Left ventricle myocardium superior (tissue), 1 donor: ENCODE data around the gene SMARCD2. TPM values are rescaled to one million over a fixed set of nuclear protein-coding genes. Genes with fewer than 3 reads are reported as not detected.

Source experiments
- ATAC-seq: fragments of 200-7000 bp; cut with Tn5 transposase; one replicate; pipeline ENCODE4 v1.9.1; 2020; ENCODE audit warnings: mild to moderate bottlenecking, moderate library complexity
- DNase-seq: peaks from one replicate; pipeline ENCODE4 v3.0.0-alpha.2; 2020
- intact Hi-C: fragments of 100-400 bp; cut with micrococcal nuclease; formaldehyde crosslinking; loops from one replicate; pipeline ENCODE4 v1.11.0; 2022
- total RNA-seq: library from RNA; stranded (reverse); fragmentation: NEBNext Ultra II Directional; extraction: Animal tissue kit (Norgen Biotek cat#: 25700); gene quantifications from one replicate; pipeline ENCODE4 v1.2.1, GENCODE V29; 2021
- donor health status: DM: no; HTN: yes; CAD: no; lungs with severe emphysema.

Gene SMARCD2
- total RNA-seq, 1 donor from 2014 or later: 28.4 TPM

DNA sequence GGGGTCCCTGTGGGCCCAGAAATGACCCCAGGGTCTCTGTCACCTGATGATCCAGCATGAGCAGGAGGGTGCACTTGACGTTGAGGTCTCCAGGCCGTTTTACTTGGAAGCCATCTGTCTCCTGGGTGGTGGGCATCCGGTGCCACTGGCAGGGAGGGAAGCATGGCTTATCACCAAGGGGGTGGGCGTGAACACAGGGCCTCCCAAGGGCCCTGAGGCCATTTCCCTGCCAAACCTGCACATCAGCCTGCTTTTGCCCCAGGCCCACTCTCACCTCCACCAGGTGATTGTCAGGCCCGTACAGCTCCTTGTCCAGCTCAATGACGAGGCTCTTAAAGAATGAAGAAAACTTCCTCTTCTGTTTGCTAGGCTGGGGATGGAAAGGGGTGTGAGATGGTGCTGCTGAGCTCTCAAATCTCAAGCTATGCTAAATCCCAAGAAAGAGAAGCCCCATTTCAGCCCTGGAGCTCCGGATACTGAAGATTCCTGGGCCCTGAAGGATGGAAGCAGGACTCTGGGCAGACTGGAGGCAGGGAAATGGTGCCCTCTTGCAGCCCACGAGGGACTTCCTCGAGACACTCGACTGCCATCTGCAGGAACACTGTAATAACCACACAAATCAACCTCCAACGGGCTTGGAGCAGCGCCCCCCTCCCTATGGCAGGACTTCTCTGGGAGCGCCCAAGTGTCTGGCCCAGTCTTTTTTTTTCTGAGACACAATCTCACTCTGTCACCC is 7.9 kb downstream of the SMARCD2 start:
- no peak for ATAC-seq
- DNase-seq: no peak
- intact Hi-C loops: no loop called here

DNA sequence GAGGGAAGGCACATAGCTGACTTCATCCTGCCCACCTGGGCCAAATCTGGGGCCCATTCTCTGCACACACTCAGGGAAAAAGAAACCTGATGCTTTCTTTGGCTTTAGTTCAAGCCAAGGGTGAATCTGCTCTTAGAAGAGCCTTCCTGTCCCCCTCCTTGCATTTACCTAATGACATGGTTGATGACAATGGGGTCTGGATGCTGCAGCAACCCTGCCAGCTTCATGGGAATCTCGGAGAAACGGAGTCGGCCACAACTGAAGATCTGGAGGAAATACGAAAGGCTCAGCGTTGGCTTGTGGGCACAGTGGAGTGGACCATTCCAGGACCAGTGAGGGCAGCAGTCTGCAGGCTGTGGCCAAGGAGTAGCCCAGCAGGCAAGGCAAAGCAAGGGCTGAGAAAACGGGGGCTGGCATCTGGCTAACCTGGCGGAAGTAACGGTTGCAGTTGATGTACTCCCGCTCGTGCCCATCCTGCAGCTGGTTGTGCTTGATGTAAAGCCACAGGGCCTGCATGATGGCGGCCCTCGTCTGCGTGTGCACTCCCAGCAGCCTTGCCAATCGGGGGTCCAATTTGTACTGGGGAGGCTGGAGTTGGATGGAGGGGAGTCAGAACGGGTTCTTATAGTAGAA is 8.6 kb downstream of the SMARCD2 start:
- intact Hi-C loops: no loop called here
- ATAC-seq: no peak
- no peak for DNase-seq

DNA sequence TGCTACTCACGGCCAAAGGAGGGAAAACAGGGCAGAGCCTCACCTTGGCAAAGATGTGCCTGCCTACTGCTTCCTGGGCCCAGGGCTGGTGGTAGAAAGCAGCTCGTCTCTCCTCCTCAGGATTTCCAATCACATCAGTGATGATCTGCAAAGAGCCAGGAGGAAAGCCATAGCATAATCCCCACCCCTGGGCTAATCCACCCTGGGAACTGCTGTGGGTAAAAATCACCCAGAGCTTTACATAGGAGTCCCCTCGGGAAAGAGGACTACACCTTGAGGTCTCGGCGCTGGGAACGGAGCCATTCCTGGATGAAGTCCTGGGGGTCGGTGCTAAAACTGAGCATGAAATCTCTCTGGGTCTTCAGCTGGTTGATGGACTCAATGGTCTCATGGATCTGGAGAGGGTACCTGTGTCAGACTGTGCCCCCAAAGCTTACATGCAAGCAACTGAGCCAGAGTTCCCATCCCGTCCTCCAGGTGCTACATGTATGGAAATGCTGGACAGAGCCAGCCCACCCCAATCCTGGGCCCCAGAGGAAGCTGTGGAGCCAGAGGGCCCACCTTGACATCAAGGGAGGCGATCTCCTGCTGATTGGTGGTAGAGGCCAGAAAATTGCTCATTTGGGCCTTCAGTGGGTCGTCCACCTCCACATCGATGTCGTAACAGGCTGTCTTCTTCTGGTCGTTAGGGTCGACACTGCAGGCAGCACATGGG is 9.3 kb downstream of the SMARCD2 start:
- ATAC-seq (no peak), DNase-seq (no peak)
- intact Hi-C loops: no loop called here

DNA sequence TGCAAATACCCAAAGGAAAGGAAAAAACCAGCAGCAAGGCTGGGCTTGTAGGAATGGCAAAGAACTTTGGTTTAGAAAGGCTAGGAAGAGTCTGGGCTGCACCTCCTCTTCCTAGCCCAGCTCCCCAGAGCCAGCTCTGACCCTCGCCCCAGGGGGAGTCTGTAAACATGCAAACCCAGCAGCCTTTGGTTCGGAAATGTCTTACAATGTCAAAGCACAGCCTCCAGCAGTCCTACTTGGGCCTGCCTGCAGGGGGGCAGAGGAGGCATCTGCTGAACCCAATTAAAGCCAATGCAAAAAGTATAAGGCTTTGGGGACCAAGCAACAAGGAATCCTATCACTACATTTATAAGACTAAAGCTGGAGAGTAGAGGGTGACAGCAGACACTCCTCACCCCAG is 10.0 kb downstream of the SMARCD2 start:
- ATAC-seq: no peak
- no peak for DNase-seq
- intact Hi-C loops: no loop called here

DNA sequence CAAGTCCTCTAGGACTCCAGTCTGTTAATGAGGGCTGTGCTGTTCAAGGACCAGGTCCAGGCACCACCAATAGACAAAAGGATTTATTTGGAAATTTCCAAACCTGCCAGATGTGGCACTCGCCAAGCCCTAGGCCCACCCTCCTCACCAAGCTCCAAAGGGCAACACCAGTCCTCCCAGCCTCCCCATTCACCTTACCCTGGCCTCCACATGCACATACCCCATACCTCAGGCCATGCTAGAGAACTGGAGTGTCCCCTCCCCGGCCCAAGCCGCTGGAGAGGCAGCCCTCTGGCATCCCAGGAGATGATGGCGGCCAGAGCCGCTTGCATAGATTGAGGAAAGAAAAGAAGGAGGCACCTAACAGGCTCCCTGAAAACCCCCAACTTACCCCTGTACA is 10.5 kb downstream of the SMARCD2 start:
- ATAC-seq (no peak), DNase-seq (no peak)
- intact Hi-C loops: no loop called here

DNA sequence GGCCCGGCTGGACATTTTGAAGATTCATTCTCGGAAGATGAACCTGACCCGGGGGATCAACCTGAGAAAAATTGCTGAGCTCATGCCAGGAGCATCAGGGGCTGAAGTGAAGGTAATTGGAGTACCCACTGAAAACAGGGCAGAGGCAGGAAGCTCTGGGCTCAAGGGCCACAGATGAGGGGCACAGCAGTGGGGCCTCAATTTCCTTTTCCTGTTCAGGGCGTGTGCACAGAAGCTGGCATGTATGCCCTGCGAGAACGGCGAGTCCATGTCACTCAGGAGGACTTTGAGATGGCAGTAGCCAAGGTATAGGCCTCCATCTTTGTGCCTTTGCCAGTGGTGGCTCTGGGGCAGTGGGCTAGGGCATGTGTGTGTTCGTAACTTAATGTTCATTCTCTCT is 11.0 kb downstream of the SMARCD2 start:
- no peak for ATAC-seq
- intact Hi-C loops: no loop called here
- no peak for DNase-seq

DNA sequence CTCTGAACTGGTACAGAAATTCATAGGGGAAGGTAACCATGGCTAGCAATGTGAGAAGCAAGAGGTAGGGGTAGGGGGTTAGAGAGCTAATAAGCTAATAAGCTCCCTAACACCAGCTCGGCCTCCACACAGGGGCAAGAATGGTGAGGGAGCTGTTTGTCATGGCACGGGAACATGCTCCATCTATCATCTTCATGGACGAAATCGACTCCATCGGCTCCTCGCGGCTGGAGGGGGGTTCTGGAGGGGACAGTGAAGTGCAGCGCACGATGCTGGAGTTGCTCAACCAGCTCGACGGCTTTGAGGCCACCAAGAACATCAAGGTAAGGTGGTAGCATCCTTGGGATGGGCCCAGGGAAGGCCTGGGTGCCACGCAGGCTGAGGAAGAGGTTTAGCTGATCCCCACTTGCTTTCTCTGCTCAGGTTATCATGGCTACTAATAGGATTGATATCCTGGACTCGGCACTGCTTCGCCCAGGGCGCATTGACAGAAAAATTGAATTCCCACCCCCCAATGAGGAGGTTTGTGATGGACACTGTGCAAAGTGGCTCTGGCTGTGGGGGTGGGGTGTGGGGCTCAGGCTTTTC is 11.5 kb downstream of the SMARCD2 start:
- no peak for ATAC-seq
- no peak for DNase-seq
- intact Hi-C loops: no loop called here

DNA sequence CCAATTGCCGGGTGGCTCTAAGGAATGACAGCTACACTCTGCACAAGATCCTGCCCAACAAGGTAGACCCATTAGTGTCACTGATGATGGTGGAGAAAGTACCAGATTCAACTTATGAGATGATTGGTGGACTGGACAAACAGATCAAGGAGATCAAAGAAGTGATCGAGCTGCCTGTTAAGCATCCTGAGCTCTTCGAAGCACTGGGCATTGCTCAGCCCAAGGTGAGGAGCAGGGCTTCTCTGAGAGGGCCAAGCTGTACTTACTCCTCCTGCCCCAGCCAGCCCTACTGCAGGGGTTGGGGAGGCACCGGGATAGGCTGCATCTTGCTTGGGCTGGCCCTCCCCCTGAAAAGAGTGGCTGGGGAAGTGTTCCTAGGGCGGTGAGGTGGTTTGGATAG is 12.2 kb downstream of the SMARCD2 start:
- DNase-seq (no peak), ATAC-seq (no peak)
- intact Hi-C loops: no loop called here

DNA sequence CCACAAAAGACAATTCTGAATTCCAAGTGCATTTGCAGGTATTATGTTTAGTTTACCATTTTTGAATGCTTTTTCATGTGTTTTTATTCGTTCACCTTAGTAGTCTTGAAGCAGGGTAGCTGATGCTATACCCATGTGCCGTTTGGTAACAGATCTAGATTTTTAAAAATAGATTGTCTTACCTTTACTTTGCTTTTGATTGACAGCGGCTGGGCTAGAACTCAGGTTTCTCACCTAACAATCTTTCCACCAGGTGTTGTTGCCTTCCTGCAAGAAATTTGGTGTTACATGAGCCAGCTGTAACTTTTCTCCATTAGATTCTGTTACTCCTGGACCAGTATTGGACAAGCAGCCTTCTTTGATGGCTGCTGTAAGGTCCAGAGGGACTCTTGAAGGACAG is 13.5 kb downstream of the SMARCD2 start:
- DNase-seq: no peak
- intact Hi-C loops: no loop called here
- no peak for ATAC-seq

DNA sequence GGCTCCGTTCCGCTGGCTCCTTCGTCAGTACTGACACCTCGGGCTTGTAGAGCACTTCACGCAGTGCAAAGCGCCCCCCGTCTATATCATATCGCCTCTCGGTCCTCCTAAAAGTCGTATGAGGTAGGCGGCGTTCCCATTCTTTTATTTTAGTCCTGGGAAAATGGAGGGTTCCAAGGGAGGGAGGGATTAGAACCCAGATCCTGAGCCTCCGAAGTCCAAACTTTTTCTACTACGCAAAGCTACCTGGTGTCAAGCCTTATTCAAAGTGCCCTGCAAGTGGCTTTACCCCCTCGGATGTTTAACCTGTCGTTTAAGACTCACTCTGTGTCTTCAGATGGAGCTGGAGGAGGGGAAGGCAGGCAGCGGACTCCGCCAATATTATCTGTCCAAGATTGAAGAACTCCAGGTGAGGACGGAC is 14.7 kb downstream of the SMARCD2 start:
- intact Hi-C loops: no loop called here
- ATAC-seq: no peak
- no peak for DNase-seq

DNA sequence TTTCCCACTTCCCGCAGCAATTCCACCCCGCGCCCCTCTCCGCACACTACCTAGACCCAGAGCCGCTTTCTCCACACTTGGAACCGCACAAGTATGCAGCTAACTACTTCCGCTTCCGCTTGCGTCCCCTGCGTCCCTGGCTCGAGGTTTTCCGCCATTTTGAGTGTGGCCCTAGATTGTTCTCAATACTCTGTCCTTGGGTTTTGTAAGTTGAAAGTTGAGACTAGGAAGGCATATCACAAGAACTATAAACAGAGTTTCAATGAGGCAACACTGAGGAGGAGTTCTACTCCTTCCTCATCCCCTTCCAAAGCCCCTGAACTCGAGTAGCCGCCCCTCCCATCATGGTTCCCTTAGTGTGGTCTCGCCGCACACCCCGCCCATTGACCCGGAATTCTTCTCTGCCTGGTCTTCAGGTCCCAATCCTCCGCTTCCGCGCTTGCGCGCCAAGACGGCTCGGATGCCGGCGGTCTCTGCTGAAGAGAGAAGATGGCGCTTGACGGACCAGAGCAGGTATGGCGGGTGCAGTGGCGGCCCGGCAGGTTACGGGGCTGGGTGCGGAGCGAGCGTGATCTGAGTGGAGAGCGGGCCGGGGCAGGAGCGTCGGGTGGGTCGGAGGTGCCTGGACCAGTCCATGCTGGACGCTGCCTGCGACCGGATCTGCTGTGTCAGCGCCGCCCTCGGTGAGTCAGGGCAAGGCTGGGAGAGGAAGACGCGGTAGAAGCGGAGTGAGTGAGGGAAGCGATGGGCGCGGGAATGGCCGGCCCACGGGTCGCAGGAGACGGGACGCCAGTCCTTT is 15.3 kb downstream of the SMARCD2 start, which contains the start of the genes FTSJ3 and PSMC5:
Gene FTSJ3 (minus strand): TSS at position 662 of the 799 bp plus-strand sequence. CDS start 761 bp downstream, outside the sequence.
Gene PSMC5 (plus strand): TSS at position 430 of the 799 bp plus-strand sequence. CDS start 60 bp downstream, at position 490.
- DNase-seq (peak; percentile 96), ATAC-seq (peak; percentile 95)
- intact Hi-C loops: no loop called here

DNA sequence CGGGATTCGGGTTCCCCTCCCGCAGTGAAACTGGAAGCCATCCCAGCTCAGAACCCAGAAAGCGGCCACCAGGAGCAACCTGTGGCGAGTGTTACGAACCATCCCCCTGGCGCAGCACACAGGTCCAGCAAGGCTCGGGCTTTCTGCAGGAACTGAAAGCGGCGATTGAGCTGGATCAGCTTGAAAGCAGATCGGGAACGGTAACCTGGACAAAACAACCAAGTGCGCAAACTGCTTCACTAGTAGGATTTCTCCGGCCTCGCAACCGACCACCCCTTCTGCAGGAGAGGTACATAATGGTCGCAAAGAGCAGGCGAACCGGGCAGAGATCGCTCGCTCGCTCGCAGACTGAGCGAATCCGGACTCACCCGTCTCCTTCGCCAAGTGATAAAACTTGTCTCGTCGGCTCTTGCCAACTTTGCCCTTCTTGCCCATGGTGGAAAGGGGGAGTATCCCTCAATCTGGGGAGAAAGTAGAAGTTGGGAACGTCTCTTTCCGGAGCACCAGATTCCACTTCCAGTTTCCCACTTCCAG is 15.9 kb downstream of the SMARCD2 start:
- intact Hi-C loops: no loop called here
- peak; percentile 3 for ATAC-seq
- no peak for DNase-seq

DNA sequence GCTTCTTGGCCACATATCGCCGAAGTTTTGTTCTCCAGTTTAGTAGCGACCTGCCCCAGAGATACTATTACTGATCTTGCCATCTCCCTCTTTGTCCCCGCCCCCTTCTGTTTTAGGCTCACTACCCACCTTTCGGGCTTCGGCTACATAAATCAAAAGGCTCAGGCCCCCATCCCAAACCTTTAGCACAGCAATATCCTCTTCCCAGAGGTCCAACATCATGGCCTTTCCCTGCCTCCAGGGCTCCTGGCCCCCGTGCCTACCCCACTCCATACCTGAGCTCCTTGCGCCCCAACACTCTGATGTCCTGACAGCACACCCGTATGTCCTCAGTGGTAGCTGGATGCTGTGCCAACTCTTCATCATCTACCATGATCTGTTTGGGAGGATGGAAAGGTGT is 18.1 kb downstream of the SMARCD2 start:
- no peak for DNase-seq
- intact Hi-C loops: no loop called here
- ATAC-seq: no peak

DNA sequence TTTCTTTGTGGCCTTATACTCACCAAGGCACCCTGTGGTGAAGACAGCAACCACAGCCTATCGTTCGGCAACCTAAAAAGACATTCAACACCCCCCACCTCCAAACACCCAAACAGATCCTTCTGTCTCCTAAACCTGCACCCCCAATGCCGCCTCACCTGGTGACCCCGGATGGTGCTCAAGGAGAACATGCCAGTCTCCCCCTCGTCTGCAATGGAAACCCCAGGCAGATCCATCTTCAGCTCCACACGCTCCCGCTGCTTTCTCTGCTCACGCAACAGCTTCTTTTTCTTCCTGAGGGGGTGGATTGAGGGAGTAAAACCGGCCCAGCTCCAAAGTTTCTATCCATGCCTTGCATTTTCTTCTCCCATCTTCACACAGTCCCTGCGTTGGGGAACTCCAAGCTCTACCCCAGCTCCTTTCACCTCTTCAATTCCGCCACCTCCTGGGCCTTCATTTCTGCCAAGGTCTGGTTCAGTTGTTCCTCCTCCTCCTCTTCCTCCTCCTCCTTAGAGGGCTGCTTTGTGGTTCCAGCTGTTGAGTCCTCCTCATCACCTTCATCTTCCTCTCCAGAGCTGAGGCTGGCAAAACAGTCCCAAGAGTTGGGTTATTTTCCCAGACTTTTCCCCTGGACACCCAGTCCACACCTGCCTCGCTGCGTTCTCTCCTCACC is 18.7 kb downstream of the SMARCD2 start:
- no peak for DNase-seq
- ATAC-seq: no peak
- intact Hi-C loops: no loop called here

DNA sequence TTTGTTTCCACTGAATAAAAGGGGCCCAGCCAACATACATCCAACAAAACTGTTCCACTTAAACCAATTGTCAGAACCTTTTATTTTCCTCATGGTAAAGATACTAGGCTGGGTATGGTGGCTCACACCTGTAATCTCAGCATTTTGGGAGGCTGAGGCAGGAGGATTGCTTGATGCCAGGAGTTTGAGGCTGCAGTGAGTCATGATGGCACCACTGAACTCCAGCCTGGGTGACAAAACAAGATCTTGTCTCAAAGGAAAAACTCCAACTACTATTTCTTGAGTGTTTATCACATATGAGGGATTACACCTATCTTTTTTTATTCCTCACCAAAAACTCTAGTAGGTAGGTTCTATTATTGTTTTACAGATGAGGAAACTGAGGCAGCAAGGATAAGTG is 19.9 kb downstream of the SMARCD2 start:
- no peak for ATAC-seq
- DNase-seq: no peak
- intact Hi-C loops: no loop called here

DNA sequence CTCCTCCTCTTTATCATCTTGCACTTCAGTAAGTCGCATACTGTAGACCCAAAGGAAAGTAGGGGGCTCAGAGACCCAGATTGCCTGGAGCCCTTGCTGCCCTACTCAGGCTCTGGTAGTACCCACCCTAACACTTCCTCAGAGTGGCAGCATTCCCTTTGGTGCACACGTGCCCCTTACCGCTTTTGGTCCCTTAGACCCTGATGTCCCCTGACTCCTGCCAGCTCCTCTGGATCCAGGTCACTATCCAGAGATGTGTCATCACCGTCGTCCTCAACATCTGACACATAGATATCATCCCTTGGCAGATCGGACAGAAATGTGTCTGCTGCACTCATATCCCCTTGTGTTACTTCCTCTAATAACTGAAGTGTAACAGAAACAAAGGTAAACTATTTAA is 20.7 kb downstream of the SMARCD2 start:
- intact Hi-C loops: no loop called here
- ATAC-seq (no peak), DNase-seq (no peak)

DNA sequence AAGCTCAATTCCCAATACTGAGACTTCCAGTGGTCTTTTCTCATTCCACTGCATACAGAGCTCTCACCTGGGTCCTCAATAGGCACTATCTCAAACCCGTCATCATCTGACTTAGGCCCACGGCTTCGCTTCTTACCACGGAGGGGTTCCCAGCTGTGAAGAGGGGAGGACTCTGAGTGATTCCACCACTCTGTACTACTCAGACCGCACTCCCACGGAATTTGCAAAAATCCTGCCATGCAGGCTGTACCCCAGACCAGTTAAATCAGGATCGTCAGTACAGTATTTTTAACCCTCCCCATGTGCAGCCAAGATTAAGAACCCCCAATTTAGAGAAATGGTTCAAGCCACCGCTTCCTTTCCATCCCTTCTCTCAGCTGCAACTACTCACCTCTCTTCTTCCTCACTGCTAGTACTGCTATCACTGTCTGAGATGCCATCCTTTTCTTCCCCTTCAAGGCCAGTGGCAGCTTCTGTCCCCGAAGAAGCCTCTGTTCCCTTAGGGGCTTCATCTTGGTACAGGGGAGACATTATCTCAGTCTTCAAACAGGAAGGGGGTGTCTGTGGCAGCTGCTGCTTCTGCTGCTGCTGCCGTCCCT is 21.4 kb downstream of the SMARCD2 start:
- intact Hi-C loops: no loop called here

More for the DNA sequence above, 21.4 kb downstream of the SMARCD2 start:
- no peak for ATAC-seq
- DNase-seq: no peak
